RKO (cell line): ENCODE data around the gene LTBP3.

Experiments used
- DNase-seq: peaks from one replicate; pipeline ENCODE4 v3.0.0-alpha.2; 2016; ENCODE audit warnings: low spot score

The LTBP3 gene

GRCh38 chr11:65506772-65507505 is 51.2 kb downstream of the LTBP3 start:
- peak; percentile 84 for DNase-seq

- no peak for DNase-seq
Measured at GRCh38 chr11:65506290-65506771, 51.8 kb downstream of the LTBP3 start.

GRCh38 chr11:65505466-65506289 is 52.5 kb downstream of the LTBP3 start:
- peak; percentile 49 for DNase-seq

- DNase-seq, result peak; percentile 48
Measured at GRCh38 chr11:65504674-65505465, 53.3 kb downstream of the LTBP3 start.

GRCh38 chr11:65503949-65504673 is 54.0 kb downstream of the LTBP3 start:
- peak; percentile 54 for DNase-seq

GRCh38 chr11:65503368-65503948 is 54.7 kb downstream of the LTBP3 start:
- peak; percentile 51 for DNase-seq

- DNase-seq, result peak; percentile 68
Measured at GRCh38 chr11:65502555-65503367, 55.4 kb downstream of the LTBP3 start.

GRCh38 chr11:65502274-65502554 is 55.9 kb downstream of the LTBP3 start:
- no peak for DNase-seq

- DNase-seq, result peak; percentile 62
Measured at GRCh38 chr11:65501472-65502273, 56.5 kb downstream of the LTBP3 start.

- DNase-seq, result peak; percentile 46
Measured at GRCh38 chr11:65501186-65501471, 57.0 kb downstream of the LTBP3 start.

- DNase-seq, result peak; percentile 70
Measured at GRCh38 chr11:65500387-65501185, 57.6 kb downstream of the LTBP3 start.

- DNase-seq, result no peak
Measured at GRCh38 chr11:65499713-65500386, 58.3 kb downstream of the LTBP3 start.

GRCh38 chr11:65498977-65499712 is 59.0 kb downstream of the LTBP3 start, which contains the start of gene MALAT1:
Gene MALAT1, plus strand, starts transcription at chr11:65499045.
- DNase-seq, result peak; percentile 91

- DNase-seq, result no peak
Measured at GRCh38 chr11:65498727-65498976, 59.5 kb downstream of the LTBP3 start.

- DNase-seq, result peak; percentile 74
Measured at GRCh38 chr11:65498042-65498726, 60.0 kb downstream of the LTBP3 start.

GRCh38 chr11:65497141-65498041 is 60.8 kb downstream of the LTBP3 start:
- DNase-seq, result peak; percentile 99
